Renal cortex interstitium (tissue), 11 donors: ENCODE data around the gene CSTPP1. TPM values are rescaled to one million over a fixed set of nuclear protein-coding genes. Genes with fewer than 3 reads are reported as not detected.
"Not testable (repeated sequence)": the region's sequence is repeated elsewhere in the genome, so short reads cannot be mapped to it uniquely, and the experiment has no call there.

Experiments used
- DNase-seq, 11 donors: peaks; one replicate each; pipeline ENCODE4 v3.0.0-alpha.2; 2013; ENCODE audit warnings: low read depth in 9 of 11, low spot score in 4 of 11; ENCODE audit errors: extremely low read depth in 1 of 11
- polyA plus RNA-seq, 3 donors: library from polyadenylated mRNA; unstranded; fragments of 120-200 nt; gene quantifications; one replicate each; pipeline ENCODE4 v1.2.1, GENCODE V29; 2013; ENCODE audit not compliant: insufficient read length in 3 of 3

Gene CSTPP1
- polyA plus RNA-seq, 3 donors: 52.7 to 58.9 (median 53.7) TPM

GRCh38 chr11:46928701-46929100 lies 7.9 kb upstream of the CSTPP1 start:
- DNase-seq: not testable (repeated sequence)

- no peak for DNase-seq
These were observed 6.5 kb upstream of the CSTPP1 start for GRCh38 chr11:46930089-46930488.

GRCh38 chr11:46942172-46942571 lies 5.6 kb downstream of the CSTPP1 start:
- DNase-seq: no peak

GRCh38 chr11:46944356-46945075 lies 8.0 kb downstream of the CSTPP1 start:
- no peak for DNase-seq

- no peak for DNase-seq
These were observed 11.0 kb downstream of the CSTPP1 start for GRCh38 chr11:46947399-46948077.

- DNase-seq: no peak
These were observed 12.0 kb downstream of the CSTPP1 start for GRCh38 chr11:46948378-46949131.

GRCh38 chr11:46949297-46949696 lies 12.7 kb downstream of the CSTPP1 start:
- no peak for DNase-seq

GRCh38 chr11:46951864-46952263 lies 15.3 kb downstream of the CSTPP1 start:
- DNase-seq: no peak

GRCh38 chr11:46952553-46952952 lies 16.0 kb downstream of the CSTPP1 start:
- no peak for DNase-seq

GRCh38 chr11:46953093-46953492 lies 16.5 kb downstream of the CSTPP1 start:
- DNase-seq: no peak

- DNase-seq: no peak
These were observed 22.2 kb downstream of the CSTPP1 start for GRCh38 chr11:46958777-46959176.

GRCh38 chr11:46961041-46961440 lies 24.5 kb downstream of the CSTPP1 start:
- no peak for DNase-seq

GRCh38 chr11:46961886-46962285 lies 25.3 kb downstream of the CSTPP1 start:
- not testable (repeated sequence) for DNase-seq

GRCh38 chr11:46963844-46964243 lies 27.3 kb downstream of the CSTPP1 start:
- no peak for DNase-seq

GRCh38 chr11:46966773-46967172 lies 30.2 kb downstream of the CSTPP1 start:
- no peak for DNase-seq

- DNase-seq: no peak
These were observed 31.4 kb downstream of the CSTPP1 start for GRCh38 chr11:46967962-46968361.

- no peak for DNase-seq
These were observed 32.8 kb downstream of the CSTPP1 start for GRCh38 chr11:46969379-46969778.

- DNase-seq: no peak
These were observed 34.5 kb downstream of the CSTPP1 start for GRCh38 chr11:46970913-46971625.

- DNase-seq: no peak
These were observed 35.8 kb downstream of the CSTPP1 start for GRCh38 chr11:46972343-46972742.
